Kidney (tissue), 14 donors: ENCODE data around the gene L3MBTL4. TPM values are rescaled to one million over a fixed set of nuclear protein-coding genes. Genes with fewer than 3 reads are reported as not detected.

Experiments
- DNase-seq, 5 donors: peaks; one replicate each; pipeline ENCODE4 v3.0.0-alpha.2; 2013 to 2020
- FAIRE-seq: peaks from 2 replicates; lab custom pipeline; 2012; peaks lifted over from hg19 to GRCh38; lab: Jason Lieb, UNC
- H3K27ac ChIP-seq, 2 donors: one replicate each; pipeline ENCODE4 v1.7.0; 2013; ENCODE audit warnings: low read depth in 2 of 2, low read length in 2 of 2, inconsistent platforms in 1 of 2
- H3K27me3 ChIP-seq: one replicate; pipeline ENCODE4 v1.7.1; 2013; ENCODE audit warnings: low read length, inconsistent platforms; ENCODE audit not compliant: control insufficient read depth, insufficient read depth
- H3K36me3 ChIP-seq, 3 donors: one replicate each; pipeline versions ENCODE4 v1.7.0 to v1.7.1; 2013; ENCODE audit warnings: low read length in 3 of 3, control low read depth in 1 of 3, inconsistent platforms in 1 of 3; ENCODE audit not compliant: insufficient read depth in 3 of 3, control insufficient read depth in 2 of 3
- H3K4me1 ChIP-seq, 3 donors: one replicate each; pipeline versions ENCODE4 v1.7.0 to v1.7.1; 2013; ENCODE audit warnings: low read length in 3 of 3, inconsistent platforms in 1 of 3, low read depth in 1 of 3; ENCODE audit not compliant: control insufficient read depth in 2 of 3, insufficient read depth in 2 of 3
- H3K4me3 ChIP-seq, 3 donors: one replicate each; pipeline versions ENCODE4 v1.7.0 to v1.8.1; 2013; ENCODE audit warnings: low read length in 3 of 3, control low read depth in 1 of 3, inconsistent platforms in 1 of 3
- H3K9ac ChIP-seq, 3 donors: one replicate each; pipeline versions ENCODE4 v1.7.0 to v1.7.1; 2013; ENCODE audit warnings: low read length in 3 of 3, control low read depth in 1 of 3, inconsistent platforms in 1 of 3
- H3K9me3 ChIP-seq, 3 donors: one replicate each; pipeline versions ENCODE4 v1.7.0 to v1.7.1; 2013; ENCODE audit warnings: low read length in 3 of 3, control low read depth in 1 of 3, inconsistent platforms in 1 of 3; ENCODE audit not compliant: control insufficient read depth in 2 of 3, insufficient read depth in 1 of 3
- CTCF ChIP-seq: IDR thresholded peaks from 3 replicates; pipeline ENCODE4 v1.5.1; 2012; ENCODE audit warnings: mild to moderate bottlenecking, moderate library complexity, borderline replicate concordance; ENCODE audit not compliant: insufficient read depth; ENCODE audit errors: extremely low read depth
- intact Hi-C: fragments of 100-400 bp; cut with DNase I; formaldehyde crosslinking; loops from one replicate; pipeline ENCODE4 v1.11.1; 2022
- polyA plus RNA-seq: library from polyadenylated mRNA; stranded (reverse); fragments of 350-450 nt; fragmentation: Illumina TruSeq; extraction: RNeasy Lipid Tissue Mini Kit (QIAGEN cat#74804); gene quantifications from one replicate; pipeline ENCODE4 v1.2.3, GENCODE V29; 2014; ENCODE audit warnings: low read depth, low replicate concordance; ENCODE audit not compliant: insufficient read depth
- total RNA-seq: library from RNA; stranded (reverse); fragmentation: NEBNext Ultra II Directional; extraction: Animal tissue kit (Norgen Biotek cat#: 25700); gene quantifications from one replicate; pipeline ENCODE4 v1.2.1, GENCODE V29; 2021
- donor health status: control.
- donor health status: control.
- donor health status: control.
- donor health status: control.
- donor health status: control.
- donor health status: DM: yes; HTN: yes; CAD: no.
- donor health status: Normal renal cell carcinoma (clear cell type).

Gene L3MBTL4
- total and polyA plus RNA-seq, 2 donors from 2014 or later = 3.9 to 15.2 TPM

- Histone ChIP-seq H3K9me3 (peaks cover 0 to 11% (median 0%) of the 10 kb centered on the region in 3 donors), H3K36me3 (no peaks in the 10 kb centered on the region), H3K27me3 (no peaks in the 10 kb centered on the region), H3K4me1 (peaks cover 0 to 13% (median 6%) of the 10 kb centered on the region in 3 donors), H3K4me3 (no peak overlapping the region), H3K27ac (peak overlapping the region in 1 of 2 donors; percentile 69), H3K9ac (no peak overlapping the region)
- no peak for FAIRE-seq
- intact Hi-C loops = no loop called here
- no peak for TF ChIP-seq CTCF
- DNase-seq = no peak
These were observed 158.8 kb downstream of the L3MBTL4 start for GRCh38 chr18:6255886-6256285.

- H3K27me3 ChIP-seq = no peaks in the 10 kb centered on the region
- intact Hi-C loops = no loop called here
- DNase-seq (peak in 1 of 5 donors; percentile 8), FAIRE-seq (no peak)
- H3K27ac ChIP-seq = peak overlapping the region in 1 of 2 donors; percentile 69
- H3K9ac ChIP-seq = no peak overlapping the region
- no peak for TF ChIP-seq CTCF
- peaks cover 0 to 11% (median 0%) of the 10 kb centered on the region in 3 donors for H3K9me3 ChIP-seq
- H3K4me3 ChIP-seq = peak overlapping the region in 1 of 3 donors; percentile 36
- peaks cover 0 to 13% (median 6%) of the 10 kb centered on the region in 3 donors for H3K4me1 ChIP-seq
- no peaks in the 10 kb centered on the region for H3K36me3 ChIP-seq
These were observed 159.5 kb downstream of the L3MBTL4 start for GRCh38 chr18:6255116-6255705.

- intact Hi-C loops = no loop called here
- Histone ChIP-seq H3K9ac (no peak overlapping the region), H3K4me3 (peak overlapping the region in 2 of 3 donors; percentile 12 to 36), H3K36me3 (no peaks in the 10 kb centered on the region), H3K4me1 (peaks cover 0 to 13% (median 6%) of the 10 kb centered on the region in 3 donors), H3K27ac (peak overlapping the region in 1 of 2 donors; percentile 69), H3K9me3 (peaks cover 0 to 6% (median 0%) of the 10 kb centered on the region in 3 donors), H3K27me3 (no peaks in the 10 kb centered on the region)
- DNase-seq (no peak), FAIRE-seq (no peak)
- TF ChIP-seq CTCF = no peak
These were observed 160.3 kb downstream of the L3MBTL4 start for GRCh38 chr18:6254456-6254855.
